ENCODE measurements around the gene FASTKD3.

Gene FASTKD3

DNA sequence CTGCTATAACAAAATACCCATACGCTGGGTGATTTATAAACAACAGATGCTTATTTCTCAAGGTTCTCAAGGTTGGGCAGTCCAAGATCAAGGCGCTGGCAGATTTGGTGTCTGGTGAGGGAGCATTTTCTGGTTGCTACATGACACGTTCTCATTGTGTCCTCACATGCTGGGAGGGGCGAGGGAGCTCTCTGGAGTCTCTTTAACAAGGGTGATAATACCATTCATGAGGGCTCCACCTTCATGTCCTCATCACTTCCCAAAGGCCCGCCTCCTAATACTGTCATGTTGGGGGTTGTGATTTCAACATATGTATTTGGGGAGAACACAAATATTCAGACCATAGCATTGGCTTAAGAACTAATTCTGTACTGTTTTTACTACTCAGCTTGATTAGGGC is 22.5 kb downstream of the FASTKD3 start:
- no peak for DNase-seq

DNA sequence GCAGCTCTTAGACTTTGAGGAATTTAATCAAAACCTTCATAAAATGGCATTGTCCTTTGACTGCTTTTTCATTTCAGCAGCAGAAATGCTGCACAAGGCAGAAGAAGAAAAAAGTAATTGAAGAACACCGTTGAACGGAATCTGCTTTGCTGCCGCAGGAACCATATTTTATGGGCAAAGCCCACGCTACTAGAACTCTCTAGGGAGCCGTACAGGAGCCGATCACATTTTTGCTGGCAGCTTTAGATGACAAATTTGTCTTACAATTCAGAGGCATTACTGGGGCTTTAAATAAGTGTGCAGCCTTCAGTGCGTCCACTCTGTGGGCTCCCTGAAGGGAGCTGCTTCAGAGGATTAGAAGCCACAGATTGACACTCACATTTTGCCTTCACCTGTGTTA is 23.3 kb downstream of the FASTKD3 start:
- DNase-seq = no peak

DNA sequence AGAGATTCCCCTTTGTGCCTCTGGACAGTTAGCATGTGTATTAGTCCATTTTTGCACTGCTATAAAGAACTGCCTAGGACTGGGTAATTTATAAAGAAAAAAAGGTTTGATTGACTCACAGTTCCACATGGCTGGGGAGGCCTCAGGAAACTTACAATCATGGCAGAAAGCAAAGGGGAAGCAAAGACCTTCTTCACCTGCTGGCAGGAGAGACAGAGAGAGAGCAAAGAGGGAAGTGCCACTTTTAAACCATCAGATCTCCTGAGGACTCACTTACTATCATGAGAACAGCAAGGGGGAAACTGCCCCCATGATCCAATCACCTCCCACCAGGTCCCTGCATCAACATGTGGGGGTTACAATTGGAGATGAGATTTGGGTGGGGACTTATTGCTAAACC is 23.9 kb downstream of the FASTKD3 start:
- no peak for DNase-seq

DNA sequence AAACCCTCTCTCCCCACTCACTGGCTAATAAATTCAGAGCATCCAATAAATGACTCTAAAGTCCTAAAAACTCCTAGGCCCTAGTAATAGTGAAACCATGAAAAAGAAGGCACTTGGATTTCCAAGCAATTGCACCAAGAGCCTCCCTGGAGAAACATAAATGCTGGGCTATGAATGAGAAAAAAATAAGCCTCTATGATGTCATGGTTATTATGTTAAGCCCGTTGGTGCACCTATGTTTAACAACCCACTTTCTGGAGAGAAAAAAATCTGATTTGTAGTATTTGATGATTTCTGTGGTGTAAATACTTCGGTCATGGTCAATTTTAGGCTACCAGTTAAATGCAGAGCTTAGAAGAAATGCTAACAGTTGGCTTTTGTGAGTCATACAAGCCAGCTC is 26.3 kb downstream of the FASTKD3 start:
- DNase-seq = no peak

DNA sequence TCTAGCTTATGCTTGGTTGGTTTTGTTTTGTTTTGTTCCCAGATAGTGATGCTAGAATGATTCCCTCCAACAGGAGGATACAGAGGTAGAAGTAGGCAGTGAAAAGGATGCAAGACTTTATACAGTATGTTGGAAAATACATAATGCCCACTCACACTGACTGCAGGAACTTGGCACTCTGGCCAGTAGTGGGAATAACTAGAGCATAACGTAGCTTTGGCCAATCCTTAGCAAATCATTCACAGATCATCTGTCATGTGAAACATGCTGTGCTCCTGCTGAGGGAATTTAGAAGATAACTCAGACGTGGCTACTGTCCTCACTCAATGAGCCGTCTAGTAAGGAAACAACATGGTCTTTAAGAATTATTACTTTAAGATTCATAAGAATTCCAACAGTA is 31.4 kb downstream of the FASTKD3 start:
- no peak for DNase-seq

DNA sequence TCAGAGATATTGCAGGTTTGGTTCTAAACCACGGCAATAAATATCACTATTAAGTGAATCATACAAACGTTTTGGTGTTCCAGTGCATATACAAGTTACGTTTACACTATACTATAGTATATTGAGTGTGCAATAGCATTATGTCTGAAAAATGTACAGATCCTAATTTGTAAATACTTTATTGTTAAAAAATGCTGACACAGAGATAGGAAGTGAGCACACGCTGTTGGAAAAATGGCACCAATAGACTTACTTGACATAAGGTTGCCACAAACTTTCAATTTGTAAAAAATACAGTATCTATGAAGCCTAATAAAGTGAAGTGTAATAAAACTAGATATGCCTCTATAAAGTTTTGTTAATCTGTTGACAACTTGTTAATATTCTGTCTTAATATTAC is 33.8 kb downstream of the FASTKD3 start:
- DNase-seq = no peak

DNA sequence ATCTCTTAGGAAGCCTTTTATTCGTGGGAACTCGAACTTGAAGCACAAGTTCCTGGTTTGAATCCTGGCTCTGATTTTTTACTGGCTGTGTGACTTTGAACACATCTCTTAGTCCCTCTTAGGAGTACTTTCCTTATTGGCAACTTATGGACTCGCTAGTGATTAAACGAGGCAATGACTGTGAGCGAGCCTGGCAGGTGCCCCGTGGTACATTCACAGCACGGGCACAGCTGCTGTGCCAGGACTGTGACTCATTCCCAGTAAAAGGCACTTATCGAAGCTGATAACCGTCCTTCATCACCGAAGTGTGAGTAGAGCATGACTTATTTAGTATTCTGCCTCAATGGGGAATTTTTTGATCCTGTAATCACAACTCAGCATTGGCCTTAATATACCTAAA is 40.6 kb downstream of the FASTKD3 start:
- no peak for DNase-seq

DNA sequence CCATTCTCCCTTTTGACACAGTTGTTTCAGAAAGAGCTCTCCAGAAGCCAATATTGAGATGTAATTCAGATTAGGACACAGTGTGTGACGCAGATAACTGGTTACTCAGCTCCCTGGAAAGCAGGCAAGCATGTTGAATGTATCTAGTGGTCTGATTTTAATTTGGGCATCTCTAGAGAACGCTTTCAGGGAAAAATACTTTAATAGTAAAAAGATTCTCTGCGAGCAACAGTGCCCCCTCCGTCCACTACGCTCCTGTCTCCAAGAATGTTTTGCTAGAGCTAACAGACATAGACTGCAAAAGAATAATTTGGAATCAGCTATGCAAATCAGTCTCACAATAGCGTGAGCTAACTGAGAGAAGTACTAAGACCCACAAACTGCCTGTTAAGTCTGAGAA is 41.2 kb downstream of the FASTKD3 start:
- DNase-seq = no peak

DNA sequence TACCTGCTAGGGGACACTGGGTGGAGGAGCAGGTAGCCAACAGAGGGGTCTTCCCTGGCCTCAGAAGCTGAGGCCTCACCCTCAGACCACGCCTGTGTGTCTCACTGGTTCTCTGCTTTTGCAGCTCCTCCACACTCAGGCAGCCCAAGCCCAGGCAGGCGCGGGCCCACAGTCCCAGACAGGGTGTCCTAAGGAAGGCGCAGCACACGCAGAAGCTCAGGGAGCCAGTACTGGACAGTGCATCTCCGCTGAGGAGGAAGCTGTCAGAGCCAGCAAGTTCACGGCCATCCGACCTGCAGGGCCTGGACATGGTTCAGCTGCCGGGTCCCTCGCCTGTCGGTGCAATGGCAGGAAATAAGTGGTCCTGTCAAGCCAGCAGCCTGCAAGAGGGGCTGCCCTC is 43.2 kb downstream of the FASTKD3 start:
- no peak for DNase-seq

DNA sequence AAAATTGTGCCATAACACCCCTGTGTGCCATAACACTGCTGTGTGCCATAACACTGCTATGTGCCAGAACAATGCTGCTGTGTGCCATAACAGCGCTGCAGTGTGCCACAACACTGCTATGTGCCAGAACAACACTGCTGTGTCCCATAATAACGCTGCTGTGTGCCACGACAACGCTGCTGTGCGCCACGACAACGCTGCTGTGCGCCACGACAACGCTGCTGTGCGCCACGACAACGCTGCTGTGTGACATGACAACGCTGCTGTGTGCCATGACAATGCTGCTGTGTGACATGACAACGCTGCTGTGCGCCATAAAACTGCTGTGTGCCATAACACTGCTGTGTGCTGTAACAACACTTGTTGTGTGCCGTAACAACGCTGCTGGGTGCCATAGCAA is 43.8 kb downstream of the FASTKD3 start:
- no peak for DNase-seq

DNA sequence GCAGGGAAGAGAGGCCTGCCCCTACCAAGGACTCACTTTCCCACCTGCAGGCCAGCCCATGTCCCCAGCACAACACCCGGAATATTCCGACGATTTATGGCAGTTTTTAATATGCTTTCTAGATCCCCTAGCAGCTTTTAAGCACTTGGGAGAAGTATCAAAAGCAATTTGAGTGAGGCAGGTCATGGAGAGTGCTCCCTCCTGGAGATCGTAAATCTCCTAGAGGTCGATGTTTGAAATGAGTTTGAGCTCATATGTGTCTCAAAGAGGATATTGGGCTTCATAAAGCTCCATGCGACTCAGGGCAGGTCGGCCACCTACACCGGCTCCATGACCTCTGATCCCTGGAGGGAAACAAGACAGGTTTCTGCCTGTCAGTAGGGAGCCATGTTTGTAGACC is 45.2 kb downstream of the FASTKD3 start:
- DNase-seq = no peak

DNA sequence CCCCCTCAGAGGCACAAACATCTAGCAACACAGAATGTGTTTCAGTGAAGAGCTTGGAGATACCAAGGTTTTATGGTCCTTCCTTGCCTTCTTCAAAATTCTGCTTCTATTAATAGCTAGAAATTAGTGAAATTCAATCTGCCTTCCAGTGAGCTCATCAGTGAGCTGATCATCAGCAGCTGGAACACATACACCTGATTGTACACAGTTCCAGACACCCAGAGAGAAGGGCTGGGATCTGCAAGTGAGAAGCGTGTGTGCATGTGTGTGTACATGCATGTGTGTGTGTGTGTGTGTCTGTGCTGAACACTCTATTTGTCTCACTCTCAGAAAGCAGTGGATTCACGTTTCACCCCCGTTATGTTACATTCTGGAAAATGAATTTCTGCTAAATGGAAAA is 46.4 kb downstream of the FASTKD3 start:
- no peak for DNase-seq

DNA sequence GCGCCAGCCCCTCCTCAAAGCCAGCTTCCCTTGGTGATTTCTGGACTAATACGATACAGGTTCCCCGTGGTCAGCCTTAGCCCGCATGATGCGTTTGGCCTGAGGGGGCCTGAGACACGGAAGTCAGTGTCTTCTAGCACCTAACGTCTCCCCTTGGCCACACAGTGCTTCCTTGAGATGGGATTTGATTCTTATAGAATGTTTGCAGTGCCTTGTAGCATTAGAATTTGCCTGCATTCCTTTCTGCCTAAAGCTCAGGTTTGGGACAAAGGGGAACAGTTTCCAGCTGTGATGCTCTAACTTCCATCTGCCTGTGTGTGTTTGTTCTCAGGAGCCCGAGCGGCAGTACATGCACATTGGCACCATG is 52.3 kb downstream of the FASTKD3 start:
- no peak for DNase-seq

DNA sequence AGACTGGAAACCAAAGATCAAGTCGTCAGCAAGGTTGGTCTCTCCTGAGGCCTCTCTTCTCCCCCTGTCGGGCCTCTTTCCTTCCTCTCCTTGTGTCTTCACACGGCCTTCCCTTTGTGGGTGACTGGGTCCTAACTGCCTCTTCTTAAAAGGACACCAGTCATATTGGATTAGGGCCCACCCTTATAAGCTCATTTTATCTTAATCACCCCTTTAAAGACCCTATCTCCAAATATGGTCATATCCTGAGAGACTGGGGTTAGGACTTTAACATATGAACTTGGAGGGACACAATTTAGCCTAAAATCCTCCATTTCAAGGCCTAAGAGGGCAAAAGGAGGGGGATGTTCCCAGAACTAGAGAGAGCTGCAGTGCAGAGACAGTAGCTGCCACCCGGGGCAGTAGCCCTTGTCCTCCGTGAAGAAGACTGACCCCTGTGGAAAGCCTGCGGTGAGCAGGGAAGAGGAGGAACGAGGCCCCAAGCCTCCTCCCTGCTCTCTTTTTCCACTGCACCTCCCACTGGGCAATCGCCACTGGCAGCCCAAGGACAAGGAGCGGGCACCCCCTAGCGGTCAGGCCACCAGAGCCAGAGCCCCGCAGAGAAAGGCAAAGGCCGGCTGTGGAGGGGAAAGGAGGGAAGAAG is 52.8 kb downstream of the FASTKD3 start:
- DNase-seq = peak; percentile 58

DNA sequence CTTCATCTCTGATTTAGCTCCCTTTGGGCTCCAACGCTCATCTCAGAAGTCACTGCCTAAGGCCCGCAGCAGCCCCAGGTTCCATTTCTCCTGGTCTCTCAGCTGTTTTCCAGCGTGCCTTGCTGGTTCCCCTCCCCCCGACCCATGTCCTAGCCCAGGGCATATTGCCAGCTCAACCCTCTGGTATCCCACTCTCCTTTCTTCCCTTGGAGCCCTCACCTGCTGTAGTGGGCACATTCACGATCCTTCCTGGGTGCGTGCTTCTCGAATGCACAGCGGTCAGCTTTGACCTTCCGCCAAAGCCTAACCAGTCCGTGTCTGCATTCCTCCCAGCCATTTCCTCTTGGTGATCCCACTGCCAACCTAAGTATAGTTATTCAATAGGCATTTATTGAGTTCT is 54.0 kb downstream of the FASTKD3 start:
- DNase-seq = no peak

DNA sequence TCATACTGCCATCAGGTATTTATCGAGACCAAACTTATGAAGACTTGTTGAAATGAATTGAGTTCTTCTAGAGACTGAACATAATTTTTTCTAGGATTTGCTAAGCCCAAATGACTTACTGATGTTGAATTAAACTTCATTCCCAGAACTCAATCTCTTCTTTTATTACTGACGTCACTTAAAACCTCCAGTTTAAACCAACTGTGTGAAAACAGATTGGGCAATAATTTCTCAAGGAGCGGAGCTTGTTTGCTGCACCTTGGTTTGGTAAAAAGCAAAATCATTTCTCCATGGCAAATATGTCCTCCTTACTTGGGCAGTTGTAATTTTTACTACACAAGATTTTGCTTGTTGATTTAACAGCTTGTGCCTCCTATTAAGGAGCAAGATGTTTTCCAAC is 55.3 kb downstream of the FASTKD3 start:
- no peak for DNase-seq

DNA sequence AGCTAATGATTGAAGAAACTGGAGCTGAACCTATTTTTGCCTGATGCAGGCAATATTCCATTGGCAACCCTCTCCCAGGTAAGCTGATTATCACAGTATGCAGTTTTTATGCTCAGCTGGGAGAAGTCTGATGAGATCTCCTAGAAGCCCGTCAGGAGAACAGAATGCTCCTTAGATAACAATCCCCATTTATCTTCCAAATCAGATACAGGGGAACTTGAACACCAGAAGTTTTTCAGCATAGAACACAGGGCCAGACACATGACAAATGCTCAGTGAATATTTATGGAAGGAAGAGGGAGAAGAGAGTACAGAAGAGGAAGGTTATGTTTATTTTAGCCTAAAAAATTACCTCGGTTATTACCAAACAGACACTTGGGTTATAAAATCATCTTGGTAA is 55.8 kb downstream of the FASTKD3 start:
- DNase-seq = no peak

DNA sequence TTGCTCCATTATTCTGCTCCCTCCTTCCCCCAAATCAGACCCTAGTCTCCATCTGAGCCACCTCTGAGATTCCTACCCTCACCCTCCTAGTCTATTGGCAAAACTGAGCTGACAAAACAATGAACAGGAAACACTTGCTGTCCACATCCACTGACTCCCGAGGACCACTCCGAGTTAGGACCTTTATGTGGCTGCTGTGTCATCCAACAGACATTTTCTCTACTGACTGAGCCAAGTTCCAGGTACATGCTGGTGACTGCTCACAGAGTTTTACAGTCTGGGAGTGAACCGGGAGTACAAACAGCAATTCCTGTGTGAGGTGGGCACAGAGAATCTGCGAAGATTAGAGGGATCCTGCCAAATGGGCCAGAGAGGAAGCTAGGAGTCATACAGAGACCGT is 57.1 kb downstream of the FASTKD3 start:
- no peak for DNase-seq

Measured in NCI-H2029 treated with DMSO at 0.1 percent for 48 hours (cell line).